HG03039 (cell line): ENCODE measurements around the gene FAM72D.
"Not testable (repeated sequence)": the region's sequence is repeated elsewhere in the genome, so short reads cannot be mapped to it uniquely, and the experiment has no call there.

Experiments
- ATAC-seq: cut with Tn5 transposase; IDR thresholded peaks from one replicate; pipeline ENCODE4 v1.9.1; 2021; ENCODE audit warnings: mild to moderate bottlenecking, moderate library complexity; ENCODE audit not compliant: unreplicated experiment

FAM72D gene

DNA sequence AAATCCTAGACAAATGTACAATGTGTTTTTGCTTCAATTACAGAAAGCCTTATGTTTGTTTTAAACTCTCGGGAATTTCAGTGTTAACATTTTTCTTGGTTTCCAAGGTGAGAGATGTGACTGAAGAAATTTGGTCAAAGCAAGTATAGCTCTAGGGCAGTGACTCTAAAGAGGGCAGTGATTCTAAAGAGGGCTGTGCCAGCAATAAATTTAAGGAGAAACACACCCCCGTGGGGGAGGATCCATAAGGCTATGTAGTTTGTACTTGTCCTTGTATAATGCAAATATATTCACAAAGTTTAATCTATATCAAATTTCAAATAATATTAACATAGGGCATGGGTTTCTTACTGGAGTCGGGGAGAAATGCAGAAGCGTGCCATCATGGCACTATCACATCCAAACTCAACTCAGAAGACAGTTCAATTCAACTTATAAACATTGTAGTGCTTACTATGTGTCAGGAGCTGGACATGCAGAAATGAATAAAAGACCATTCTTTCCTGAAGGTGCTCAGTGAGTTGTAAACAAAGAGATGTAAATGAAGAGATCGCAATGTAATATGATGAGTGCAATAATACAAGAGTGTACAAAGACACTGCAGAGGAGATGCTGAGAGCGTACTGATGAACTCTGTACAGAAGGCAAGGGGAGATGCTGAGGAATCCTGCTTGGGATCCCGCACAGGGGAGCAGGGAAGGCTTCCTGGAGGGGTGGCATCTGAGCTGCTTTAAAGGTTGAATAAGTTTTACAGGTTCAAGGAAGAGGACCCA lies 13.1 kb upstream of the FAM72D start:
- not testable (repeated sequence) for ATAC-seq

DNA sequence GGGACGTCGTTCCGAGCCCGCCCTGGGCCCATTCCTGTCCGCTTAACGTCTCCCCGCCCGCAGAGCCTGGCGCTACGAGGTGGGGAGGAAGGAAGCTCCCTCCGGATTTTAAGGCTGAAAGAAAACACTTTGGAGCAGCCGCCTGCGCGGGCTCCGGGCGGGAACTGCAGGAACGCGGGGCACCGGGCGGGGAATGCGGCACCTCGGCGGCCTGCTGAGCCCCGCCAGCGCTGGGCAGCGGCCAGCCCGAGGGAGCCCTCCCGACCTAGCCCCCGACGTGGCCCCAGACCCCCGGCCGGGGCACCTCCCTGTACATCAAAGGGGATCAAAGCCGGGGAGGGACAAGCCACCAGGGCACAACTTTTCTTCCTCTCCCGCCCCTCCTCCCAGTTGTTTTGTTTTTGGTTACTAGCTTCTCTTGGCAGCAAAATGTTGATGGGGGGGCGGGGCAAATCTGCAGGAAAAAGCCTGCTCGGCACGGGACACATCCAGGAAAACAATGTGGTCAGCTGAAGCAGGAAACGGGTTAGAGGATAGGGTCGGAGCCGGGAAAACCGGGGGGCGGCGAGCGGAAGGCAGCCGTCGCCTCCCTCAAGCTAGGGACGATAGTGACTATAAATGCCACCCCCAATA lies 2.1 kb upstream of the FAM72D start:
- not testable (repeated sequence) for ATAC-seq

DNA sequence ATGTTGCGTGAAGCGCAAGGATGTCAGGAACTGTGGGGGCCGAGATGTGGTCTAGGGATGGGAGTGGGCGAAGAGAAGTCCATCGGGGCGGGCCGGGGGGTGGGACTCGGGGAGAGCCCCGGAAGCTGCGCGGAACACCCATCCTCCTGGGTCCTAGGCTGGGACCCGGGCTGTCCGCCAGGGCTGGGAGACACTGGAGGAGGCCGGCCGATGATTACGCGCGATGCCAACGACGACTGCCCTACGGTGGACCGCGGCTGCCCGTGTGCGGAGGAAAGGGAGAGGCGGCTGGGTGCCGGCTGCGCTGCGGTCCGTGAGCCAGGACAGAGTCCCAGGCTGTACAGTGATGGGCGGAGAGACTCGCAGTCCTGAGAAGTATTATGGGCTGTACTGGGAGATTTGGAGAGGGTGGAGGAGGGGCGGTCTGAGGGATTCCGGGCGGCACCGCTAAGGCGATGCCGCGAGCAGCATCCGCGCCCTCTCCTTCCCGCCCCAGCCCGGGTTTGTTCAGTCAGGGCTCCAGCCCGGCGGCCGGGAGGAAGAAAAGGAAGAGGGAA lies 1.0 kb upstream of the FAM72D start:
- ATAC-seq, result peak; percentile 3

DNA sequence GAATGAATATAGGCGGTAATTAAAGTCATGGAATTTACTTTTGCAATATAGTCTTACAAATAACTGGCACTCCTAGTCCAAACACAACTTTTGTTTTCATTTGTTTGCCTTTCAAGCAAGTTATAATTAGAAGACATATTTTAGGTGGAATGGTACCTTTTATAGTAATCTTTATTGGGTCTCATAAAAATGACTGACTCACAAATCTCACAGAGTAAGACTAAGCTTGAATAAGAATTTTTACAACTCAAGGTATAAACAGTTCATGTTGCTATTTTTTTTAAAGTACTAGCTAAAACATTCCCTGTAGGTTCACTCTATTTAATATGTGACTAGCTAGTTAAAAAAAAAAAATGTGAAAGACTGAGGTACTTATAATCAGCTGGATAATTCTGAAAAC lies 6.0 kb downstream of the FAM72D start:
- not testable (repeated sequence) for ATAC-seq

DNA sequence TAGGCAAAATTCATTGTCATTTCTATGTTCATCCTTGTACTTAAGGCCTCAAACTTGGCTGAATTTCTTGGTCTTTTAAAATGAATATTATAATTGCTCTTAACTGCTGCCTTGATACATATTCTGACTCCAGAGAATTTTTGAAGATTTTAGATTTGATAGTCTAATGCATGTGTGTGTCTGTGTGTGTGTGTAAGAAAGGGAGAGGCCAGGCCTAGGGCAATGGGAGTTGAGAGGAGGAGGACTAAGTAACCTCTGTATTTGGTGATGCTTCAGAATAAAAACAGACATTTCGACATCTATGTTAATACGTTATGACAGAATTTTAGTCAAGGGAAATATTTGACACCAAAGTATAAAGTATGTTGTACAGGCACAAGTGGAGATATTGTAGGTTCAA lies 7.5 kb downstream of the FAM72D start:
- not testable (repeated sequence) for ATAC-seq

DNA sequence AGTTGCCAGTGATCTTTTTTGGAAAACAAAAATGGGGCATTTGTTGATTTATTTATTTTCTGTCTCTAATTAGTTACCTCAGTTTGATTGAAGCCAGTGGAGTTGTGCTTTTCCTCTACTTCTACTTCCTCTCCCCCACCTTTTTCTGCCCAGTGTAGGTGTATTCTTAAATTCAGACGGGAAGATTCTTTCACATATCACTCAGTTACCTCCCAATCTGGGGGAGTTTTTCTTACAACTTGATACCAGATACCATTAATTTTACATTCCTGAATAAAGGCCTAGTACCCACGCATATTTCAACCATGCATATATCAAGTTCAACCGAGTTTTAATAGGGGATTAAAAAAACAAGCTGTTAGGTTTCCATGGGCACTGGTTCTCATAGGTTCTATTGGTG lies 15.9 kb downstream of the FAM72D start:
- not testable (repeated sequence) for ATAC-seq

DNA sequence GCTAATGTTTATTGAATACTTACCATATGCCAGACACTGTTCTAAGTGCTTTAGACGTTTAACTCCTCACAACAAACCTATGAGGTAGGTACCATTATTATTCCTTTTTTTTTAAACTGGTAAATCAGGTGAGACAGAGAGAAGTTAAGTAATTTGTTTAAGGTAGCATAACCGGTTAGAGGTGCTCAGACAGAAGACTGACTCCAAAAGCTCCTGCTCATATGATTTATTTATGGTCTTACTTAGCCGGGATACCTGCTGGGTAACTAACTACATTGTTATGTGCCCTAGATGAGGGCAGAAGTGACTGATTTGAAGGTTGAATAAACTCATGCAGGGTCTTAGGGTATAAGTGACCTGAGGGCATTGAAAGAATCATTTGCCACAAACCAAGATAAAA lies 16.9 kb downstream of the FAM72D start:
- not testable (repeated sequence) for ATAC-seq

DNA sequence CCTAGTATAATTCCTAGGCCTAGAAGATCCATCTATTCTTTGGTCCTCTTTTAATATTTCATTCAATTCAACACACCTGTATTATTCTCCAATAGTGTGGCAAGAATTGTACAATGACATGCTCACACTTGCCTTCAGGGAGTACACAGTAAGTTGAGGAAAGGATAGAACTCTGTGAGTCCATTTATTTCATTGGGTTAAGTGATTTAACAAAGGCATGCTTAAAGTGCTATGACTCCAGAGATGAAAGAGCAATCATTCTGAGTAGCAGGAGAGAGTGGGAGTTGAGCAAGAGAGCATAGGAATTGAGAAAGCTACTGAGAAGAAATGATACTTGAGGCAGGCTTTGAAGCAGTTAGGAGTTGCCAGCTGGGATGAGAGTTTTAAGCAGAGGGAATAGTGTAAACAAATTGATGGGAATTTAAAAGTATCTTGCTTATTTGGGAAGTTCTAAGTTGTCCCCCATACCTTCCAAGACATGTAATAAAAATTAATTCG lies 18.8 kb downstream of the FAM72D start:
- not testable (repeated sequence) for ATAC-seq

DNA sequence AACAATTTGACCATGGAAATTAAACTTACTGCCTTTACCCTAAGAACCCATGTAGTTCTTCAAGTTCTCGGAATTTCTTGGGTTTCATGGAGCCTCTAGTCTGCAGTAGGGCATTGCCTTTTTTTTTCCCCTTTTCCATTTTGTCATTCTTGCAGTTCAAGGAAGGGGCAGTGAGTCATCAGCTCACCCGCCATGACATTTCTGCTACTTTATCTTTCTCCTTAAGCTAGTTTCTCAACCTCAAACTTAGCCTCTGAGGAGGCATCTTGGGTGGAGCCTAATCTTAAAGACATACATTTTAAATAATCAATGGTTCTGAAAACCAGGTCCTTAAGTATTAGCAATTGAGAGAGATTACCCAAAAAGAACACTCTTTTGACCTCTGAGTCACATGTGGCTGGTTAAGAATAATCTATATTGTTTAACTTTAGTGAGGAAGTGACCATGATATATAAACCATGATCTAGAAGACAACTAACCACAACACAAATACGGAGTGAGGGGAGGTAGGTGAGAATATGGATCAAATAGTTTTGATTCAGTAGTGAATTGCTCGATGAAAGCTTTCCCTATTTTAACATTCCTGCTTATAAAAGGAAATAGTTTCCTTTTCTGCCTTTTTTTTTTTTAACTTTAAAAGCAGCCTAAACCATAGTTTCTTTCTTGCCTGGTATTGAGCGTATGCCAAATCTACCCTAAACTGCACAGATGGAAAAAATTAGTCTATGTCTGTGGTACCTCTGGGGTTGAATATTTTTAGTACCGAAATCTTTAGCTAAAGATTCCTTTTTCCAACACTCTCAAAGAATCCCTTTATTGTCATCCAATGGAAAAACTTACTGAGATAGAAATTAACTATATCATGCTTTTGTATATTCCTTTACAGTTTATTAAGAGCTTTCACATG lies 20.1 kb downstream of the FAM72D start:
- ATAC-seq, result not testable (repeated sequence)

DNA sequence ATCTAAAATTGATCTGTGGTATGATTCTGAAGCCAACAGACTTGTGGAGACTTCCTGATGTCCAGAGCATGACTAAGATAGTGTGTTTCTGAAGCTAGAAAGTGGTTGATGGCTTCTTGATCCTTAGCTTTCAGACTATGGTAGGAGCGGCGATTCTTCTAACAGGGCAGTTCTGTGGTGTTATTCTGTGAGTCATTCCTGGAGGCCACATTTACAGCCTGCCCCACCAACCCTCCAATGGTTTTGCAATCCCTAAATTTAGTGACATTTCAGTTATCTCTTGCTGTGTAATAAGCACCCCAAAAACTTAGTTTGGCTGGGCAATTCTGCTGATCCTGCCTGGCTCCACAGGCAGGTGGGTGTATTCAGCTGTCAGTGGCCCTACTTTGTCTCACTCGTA lies 24.1 kb downstream of the FAM72D start:
- ATAC-seq, result not testable (repeated sequence)

DNA sequence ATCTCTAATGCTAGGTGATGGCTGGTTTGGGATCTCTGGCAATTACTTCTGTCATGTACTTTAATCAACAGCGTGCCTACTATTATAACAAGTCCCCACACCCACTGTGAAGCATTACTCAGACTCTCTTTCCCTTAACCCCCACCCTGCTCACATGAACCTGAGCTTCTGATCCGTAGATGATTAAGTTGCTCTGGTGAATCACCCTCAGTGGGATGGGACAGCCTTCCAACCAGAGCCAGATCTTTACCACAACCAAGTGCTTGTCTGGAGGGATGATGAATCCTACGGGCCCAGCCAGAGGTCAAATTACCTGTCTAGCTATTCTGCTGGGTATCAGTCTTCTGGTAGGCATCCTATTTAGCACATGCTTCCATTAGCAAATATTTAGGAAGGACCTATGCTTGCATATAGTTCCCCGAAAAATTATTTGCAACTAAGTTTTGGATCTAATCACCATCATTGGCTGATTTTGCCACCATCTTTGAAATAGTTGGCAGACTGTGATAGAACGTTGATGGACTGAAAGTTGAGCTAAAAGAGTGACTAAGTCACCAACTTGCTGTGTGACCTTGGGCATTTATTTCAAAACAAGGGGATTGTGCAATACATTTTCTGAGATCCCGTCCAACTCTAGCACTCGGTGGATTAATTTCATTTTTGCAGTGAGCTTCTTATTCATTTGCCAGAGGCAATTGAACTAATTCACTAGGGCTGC lies 26.7 kb downstream of the FAM72D start:
- ATAC-seq, result not testable (repeated sequence)

DNA sequence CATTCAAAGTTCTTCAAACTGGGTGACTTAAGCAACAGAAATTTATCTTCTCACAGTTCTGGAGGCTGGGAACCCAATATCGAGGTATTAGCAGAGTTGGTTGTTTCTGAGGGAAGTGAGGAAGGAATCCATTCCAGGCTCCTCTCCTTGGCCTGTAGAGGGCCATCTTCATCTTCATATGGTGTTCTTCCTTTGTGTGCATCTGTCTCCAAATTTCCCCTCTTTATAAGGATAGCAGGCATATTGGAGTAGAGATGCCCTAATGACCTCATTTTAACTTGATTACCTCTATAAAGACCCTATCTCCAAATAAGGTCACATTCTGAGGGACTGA lies 27.3 kb downstream of the FAM72D start:
- not testable (repeated sequence) for ATAC-seq

DNA sequence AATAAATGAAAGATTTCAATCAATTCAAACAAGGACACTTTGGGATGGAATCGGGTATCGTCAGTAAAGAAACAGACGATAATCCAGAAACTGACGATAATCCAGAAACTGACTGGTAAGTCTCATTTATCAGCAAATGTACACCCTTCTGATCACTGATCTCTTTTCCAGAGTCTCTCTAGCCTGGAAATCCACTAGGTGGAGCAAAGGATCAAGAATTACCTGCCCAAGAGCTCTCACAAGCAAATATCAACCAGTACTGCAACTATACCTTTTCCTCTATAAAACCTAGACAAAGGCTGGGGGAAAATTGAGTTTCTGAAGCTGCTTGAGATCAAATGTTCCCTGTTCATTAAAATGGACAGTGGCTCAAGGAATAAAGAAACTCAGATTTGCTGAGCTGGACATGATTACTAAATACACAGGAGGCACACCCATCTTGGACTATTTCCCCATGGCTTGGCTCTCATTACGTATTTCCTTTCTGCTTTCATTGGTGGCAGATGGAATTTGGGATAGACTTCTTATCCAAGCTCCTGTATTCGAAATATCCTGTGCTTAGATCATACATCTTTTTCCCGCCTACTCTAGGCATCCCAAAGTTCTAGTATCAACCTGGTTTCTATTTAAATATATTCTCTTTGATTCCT lies 28.3 kb downstream of the FAM72D start:
- not testable (repeated sequence) for ATAC-seq

DNA sequence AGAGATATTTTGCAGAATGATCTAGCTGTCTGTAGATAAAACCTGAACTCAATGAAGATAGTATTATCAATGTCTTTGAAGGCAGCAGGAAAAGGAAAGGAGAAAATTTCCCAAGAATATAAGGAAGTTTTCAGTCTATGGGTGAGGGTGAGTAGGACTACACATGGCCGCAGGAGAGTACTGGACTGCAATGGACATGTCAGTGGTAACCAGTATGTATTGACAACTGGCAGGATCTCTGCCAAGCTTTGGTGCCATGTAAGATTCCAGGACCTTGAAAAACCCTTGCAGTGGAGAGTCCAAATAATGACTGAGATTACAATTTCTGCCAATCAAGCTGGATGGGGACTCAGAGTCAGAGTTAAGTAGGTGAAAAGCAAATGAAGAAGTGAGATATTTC lies 29.3 kb downstream of the FAM72D start:
- not testable (repeated sequence) for ATAC-seq

DNA sequence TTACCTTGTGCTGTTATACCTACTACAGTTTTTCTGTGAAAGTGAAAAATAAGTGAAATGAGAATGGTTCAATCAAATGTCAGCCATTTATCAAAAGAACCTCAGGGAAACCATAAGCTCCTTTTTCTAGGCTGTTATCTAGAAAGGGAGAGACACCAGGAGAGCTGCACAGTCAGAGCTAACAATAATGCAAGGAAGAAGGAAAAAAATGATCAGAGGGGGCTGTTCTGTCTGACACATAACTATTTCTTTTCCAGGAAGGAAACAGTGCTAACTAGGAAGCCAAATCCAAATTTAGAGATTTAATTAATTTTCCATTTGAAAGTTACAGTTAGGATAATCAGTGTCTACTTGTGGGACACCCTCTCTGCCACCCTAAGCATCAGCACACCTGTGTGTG lies 31.4 kb downstream of the FAM72D start:
- not testable (repeated sequence) for ATAC-seq

DNA sequence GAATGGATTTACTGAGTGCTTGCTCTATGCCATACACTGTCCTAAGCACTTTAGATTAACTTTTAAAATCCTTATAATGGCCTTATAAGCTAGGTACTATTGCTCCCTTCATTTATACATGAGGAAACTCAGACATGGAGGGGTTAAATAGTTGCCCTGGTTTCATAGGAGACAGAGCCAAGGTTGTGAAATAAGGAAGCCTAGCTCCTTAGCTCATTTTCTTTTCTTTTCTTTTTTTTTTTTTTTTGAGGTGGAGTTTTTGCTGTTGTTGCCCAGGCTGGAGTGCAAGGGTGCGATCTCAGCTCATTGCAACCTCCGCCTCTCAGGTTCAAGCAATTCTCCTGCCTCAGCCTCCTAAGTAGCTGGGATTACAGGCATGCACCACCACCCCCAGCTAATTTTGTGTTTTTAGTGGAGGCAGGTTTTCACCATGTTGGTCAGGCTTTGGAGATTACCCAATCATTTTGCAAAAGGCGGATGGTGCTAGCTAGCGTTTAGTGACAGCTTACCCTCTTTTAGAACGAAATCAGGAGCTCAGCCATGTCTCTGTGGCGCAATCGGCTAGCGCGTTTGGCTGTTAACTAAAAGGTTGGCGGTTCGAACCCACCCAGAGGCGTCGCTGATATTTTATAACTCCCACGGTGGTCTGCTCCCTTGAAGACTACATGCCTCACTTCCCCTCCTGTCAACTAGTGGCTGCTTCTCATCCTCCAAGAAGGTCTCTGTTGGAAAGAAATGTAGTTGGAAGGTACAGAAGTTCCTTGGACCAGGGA lies 33.1 kb downstream of the FAM72D start:
- not testable (repeated sequence) for ATAC-seq

DNA sequence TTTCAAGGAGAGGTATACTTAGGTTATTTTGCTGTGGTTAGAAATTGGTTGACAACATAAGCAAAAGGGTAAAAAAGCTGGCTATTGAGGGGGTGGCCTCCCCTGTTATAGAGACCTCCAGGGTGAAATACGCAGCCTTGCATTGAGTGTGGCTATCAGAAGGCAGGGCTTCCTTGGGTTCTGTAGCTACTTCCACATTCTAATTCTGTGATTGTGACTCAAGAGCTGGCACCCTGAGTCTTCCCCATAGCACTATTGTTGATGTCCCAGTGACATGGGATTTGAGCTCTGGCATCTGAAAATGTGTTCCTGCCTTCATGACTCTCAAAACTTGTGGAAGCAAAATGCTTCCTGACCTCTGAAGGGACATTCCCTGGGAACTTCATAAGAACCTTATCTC lies 38.7 kb downstream of the FAM72D start:
- ATAC-seq, result not testable (repeated sequence)

DNA sequence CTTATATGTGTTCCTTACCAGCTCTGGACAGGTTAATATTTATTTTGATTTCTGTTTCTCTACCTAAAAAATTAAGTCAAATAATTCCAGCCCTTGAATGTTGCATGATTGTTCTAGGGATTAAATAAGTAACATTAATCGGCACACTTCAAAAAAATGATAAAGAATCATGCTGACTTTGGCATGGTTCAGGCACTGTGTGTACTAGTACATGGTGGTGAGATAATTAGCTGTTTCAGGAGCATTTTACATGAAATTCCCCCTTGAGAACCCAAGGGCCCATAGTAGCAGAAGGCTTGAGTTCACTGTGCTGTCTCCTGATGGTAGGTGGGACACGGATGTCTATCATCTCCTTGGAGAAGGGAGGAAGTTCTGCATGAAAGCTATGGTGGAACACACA lies 44.8 kb downstream of the FAM72D start:
- not testable (repeated sequence) for ATAC-seq
